Measurements from ENCODE around the gene BBS1.

Gene BBS1

GRCh38 chr11:66480117-66480938 is 30.1 kb upstream of the BBS1 start, which contains the start of gene DPP3 (continued):
- peak; percentile 78 for TF ChIP-seq ZBTB11 (tag by site-specific recombination; conservative IDR thresholded peaks at IDR 0.05; ENCODE audit: low read depth)
- TF ChIP-seq PRDM2 (tag by site-specific recombination; IDR thresholded peaks at IDR 0.05; ENCODE audit: borderline replicate concordance) = no peak
- no peak for TF ChIP-seq ZFP37 (tag by site-specific recombination; IDR thresholded peaks at IDR 0.05)
- TF ChIP-seq TRIM28 (IDR thresholded peaks at IDR 0.05; ENCODE audit: borderline replicate concordance, low read length) = no peak
- no peak for TF ChIP-seq ZNF354C (tag by site-specific recombination; IDR thresholded peaks at IDR 0.05; ENCODE audit: borderline replicate concordance, low read depth)
- no peak for TF ChIP-seq ZNF211 (tag by site-specific recombination; IDR thresholded peaks at IDR 0.05; ENCODE audit: low read depth)
- peak; percentile 19; the same call in 1 of the 2 replicates for TF ChIP-seq INSM2 (tag by site-specific recombination; IDR thresholded peaks at IDR 0.05)
- no peak; the same call in 1 of the 2 replicates for TF ChIP-seq BCL11A (tag by site-specific recombination; IDR thresholded peaks at IDR 0.05; ENCODE audit: low read depth)
- TF ChIP-seq ZNF362 (tag by site-specific recombination; IDR thresholded peaks at IDR 0.05) = no peak
- no peak for TF ChIP-seq EGR2 (tag by site-specific recombination; IDR thresholded peaks at IDR 0.05; ENCODE audit: low read depth)
- no peak for TF ChIP-seq KLF17 (tag by site-specific recombination; IDR thresholded peaks at IDR 0.05)
- TF ChIP-seq SP2 (tag by site-specific recombination; IDR thresholded peaks at IDR 0.05) = peak; percentile 96
- no peak for TF ChIP-seq ZNF280C (tag by site-specific recombination; IDR thresholded peaks at IDR 0.05)
- no peak for TF ChIP-seq ZSCAN23 (tag by site-specific recombination; IDR thresholded peaks at IDR 0.05)
- no peak for TF ChIP-seq ZNF423 (tag by site-specific recombination; IDR thresholded peaks at IDR 0.05)
- no peak for TF ChIP-seq ZNF292 (tag by site-specific recombination; IDR thresholded peaks at IDR 0.05; ENCODE audit: borderline replicate concordance, low read depth)
- TF ChIP-seq ZNF146 (tag by site-specific recombination; IDR thresholded peaks at IDR 0.05) = no peak
- no peak for TF ChIP-seq ZNF24 (tag by site-specific recombination; IDR thresholded peaks at IDR 0.05)
- no peak for TF ChIP-seq ZNF707 (tag by site-specific recombination; IDR thresholded peaks at IDR 0.05)
- no peak for TF ChIP-seq ZNF776 (tag by site-specific recombination; IDR thresholded peaks at IDR 0.05; ENCODE audit: borderline replicate concordance)
- TF ChIP-seq ZNF174 (tag by site-specific recombination; IDR thresholded peaks at IDR 0.05) = no peak
- no peak for TF ChIP-seq ZNF623 (tag by site-specific recombination; IDR thresholded peaks at IDR 0.05)
- no peak for TF ChIP-seq ZNF133 (tag by site-specific recombination; IDR thresholded peaks at IDR 0.05)
- 0 out of 2 replicates have a peak, but pooled peaks have one; percentile 13 for TF ChIP-seq ZSCAN30 (tag by site-specific recombination; IDR thresholded peaks at IDR 0.05)

Data from HEK293 (cell line).